A204.1 (cell line): ENCODE data around the gene CD83.
"Not testable (repeated sequence)": the region's sequence is repeated elsewhere in the genome, so short reads cannot be mapped to it uniquely, and the experiment has no call there.

Experiments used
- FAIRE-seq: peaks from 2 replicates; lab custom pipeline; 2012; peaks lifted over from hg19 to GRCh38; lab: Jason Lieb, UNC

CD83 gene

GRCh38 chr6:14149053-14149738 is 31.6 kb downstream of the CD83 start:
- no peak for FAIRE-seq

- no peak for FAIRE-seq
Measured at GRCh38 chr6:14149739-14150130, 32.2 kb downstream of the CD83 start.

DNA sequence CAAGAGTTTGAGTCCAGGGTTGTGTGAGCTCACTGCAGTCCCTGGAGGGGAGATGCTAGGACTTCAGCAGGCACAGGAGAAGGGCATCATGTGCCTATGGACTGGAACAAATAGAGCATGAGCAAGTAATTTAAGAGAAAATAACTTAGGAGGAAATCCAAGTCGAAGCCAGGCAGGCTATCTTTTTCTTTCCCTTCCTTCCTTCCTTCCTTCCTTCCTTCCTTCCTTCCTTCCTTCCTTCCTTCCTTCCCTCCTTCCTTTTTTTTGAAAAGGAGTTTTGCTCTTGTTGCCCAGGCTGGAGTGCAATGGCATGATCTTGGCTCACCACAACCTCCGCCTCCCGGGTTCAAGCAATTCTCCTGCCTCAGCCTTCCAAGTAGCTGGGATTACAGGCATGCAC is 33.7 kb downstream of the CD83 start:
- FAIRE-seq, result not testable (repeated sequence)

- FAIRE-seq, result no peak
Measured at GRCh38 chr6:14151773-14152172, 34.2 kb downstream of the CD83 start.

DNA sequence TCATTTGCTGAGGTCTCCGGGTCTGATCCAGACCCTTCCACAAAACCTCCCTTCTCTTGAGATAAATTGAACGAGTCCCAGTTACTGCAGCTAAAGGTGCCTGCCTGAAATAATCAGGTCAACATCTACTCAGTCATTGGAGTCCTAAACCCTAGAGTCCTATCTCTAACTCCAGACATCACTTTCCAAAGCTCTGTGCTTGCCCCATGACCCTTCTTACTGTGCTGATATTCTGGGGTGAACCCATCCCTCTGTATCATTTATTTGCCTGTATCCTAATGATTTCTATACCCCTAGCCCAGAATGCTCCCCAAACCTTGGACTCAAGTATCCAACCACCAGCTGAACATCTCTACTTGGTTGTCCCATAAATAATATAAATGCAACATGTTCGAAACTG is 35.7 kb downstream of the CD83 start:
- no peak for FAIRE-seq

- FAIRE-seq, result no peak
Measured at GRCh38 chr6:14159090-14159489, 41.5 kb downstream of the CD83 start.

DNA sequence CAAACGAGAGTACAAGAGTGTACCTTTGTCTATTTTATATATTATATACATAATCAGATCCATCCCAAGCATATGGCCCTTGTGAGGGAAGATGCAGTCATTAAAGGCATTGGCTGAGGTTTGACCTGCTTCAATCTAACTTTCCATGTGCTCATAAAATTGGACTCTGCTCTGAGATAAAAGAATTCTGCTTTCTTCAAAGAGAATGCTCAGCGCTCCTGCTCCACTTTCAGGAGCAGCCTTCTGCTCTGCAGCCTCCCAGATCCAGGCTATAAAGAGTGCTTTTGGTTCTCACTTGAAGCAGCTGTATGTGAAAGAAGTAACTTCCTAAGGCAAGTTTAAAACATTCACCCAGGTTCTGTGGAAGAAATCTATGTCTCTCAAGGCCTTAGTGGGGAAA is 45.3 kb downstream of the CD83 start:
- FAIRE-seq, result no peak

- FAIRE-seq, result no peak
Measured at GRCh38 chr6:14165091-14165490, 47.5 kb downstream of the CD83 start.

DNA sequence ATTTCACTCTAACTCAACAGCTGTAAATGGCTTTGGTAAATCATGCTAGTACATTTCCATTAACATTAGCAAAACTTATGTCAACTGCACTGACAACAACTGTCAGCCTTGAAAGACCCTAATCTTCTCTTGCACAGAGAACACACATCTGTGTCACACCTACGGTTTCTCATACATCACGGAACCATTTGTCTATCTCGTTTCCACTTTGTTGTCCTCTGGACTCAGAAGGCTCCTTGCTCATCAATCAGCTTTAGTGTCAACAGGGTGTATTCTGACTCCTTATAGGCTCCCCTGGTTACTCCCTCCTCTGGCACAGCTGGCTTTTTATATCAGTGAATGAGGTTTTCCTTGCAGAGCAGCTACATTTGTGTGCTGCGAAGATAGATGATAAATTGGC is 49.3 kb downstream of the CD83 start:
- no peak for FAIRE-seq

DNA sequence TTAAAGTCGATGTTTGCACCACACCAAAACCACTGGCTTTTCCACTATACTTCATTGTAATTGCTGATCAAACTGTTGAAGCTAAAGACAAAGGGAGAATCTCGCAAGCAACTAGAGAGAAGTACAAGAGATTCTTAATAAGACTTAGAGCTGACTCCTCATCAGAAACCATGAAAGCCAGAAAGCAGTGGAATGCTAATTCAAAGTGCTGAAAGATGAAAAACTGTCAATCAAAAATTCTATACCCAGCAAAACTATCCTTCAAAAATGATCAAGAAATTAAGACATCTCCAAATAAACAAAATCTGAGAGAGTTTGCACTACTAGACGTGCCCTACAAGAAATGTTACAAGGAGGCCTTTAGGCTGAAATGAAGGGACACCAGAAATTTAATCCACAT is 52.6 kb downstream of the CD83 start:
- no peak for FAIRE-seq

- no peak for FAIRE-seq
Measured at GRCh38 chr6:14172562-14172961, 55.0 kb downstream of the CD83 start.

DNA sequence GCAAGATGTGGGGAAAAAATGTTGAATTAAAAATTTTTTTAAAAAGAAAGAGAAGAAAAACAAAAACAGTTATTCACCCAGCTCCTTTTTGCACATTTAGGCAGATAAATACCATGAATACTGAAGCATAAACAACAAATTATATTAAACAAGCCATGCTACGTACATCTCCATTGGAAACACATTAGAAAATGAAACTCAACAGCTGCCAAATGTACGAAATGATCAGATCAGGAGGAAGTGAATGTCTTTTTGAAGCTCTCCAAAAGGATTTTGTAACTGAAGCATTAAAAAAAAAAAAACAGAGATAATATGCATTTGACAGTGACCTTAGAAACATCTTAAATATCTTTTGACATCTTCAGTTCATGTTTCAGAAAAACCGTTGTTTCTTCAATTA is 56.7 kb downstream of the CD83 start:
- no peak for FAIRE-seq

- FAIRE-seq, result no peak
Measured at GRCh38 chr6:14174996-14175395, 57.4 kb downstream of the CD83 start.

DNA sequence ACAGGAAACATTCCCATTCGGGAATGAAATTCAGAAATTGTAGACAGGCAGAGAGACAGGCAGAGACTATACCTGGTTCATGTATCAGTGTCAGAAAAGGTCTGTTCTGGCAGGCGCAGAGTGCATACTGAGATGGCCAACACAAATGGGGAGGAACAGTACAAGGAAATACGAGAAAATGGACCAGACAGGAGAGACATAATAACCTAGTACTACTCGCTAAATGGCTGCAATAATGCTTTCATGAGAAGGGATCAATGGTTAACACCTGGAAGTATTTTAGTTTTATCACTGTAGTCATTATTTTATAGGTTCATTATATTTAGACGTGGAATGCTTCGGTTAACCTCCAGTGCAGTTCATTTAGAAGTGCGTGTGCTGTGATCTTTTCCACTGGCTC is 58.9 kb downstream of the CD83 start:
- FAIRE-seq, result no peak

GRCh38 chr6:14177413-14178082 is 60.0 kb downstream of the CD83 start:
- no peak for FAIRE-seq

DNA sequence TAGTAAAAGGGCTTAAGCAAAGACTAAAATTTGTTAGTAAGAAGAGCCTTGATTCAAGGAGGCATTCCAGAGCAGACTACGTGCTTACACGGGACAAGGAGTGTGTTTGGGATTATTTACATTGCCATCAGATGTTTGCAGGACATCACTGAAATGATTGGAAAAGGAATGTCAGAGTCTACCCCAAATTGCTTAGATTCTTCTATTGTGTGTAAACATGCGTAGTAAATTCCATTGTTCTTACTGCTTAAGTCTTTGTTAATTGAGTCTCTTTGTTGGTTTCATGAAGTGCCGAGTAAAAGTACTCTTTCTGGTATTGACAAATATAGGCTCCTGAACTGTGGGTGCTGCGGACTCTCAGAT is 60.5 kb downstream of the CD83 start:
- no peak for FAIRE-seq

DNA sequence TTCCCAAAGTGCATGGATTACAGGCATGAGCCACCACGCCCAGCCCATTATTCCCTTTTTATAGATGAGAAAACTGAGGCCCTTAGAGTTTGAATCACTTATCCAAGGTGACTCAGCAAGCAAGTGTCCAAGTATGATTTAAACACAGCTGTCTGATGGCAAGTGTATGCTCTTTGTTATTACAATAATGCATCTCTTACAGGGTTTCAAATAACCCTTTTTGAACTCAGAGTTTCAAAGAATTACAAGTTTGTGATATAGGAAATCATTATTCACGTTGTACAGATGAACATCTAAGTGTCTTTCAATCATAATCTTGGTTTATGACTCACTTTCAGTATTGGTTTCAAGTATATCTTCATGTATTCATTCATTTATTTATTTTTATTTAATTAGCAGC is 63.0 kb downstream of the CD83 start:
- no peak for FAIRE-seq

DNA sequence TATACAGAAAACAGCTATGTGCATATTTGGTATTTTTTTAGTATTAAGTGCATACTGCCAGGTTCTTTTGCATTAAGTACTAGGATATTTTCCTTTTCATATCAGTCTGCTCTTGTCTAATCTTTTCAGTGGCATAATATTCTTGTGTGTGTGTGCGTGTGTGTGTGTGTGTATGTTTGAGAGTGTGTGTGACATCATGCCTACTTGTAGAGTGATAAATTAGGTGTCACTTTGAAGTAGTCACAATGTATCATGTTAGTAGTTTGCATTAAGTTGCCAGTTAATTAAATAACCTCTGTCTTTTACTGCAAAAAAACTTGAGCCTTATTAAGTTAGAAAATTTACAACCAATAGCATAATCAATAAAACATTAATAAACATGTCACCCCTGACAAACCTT is 65.3 kb downstream of the CD83 start:
- FAIRE-seq, result no peak
